K562 (cell line): Measurements from ENCODE around the gene NEURL1. TPM values are rescaled to one million over a fixed set of nuclear protein-coding genes. Genes with fewer than 3 reads are reported as not detected.
A peak's percentile ranks its signal among the peaks of the same experiment; 100 is the strongest.

Experiments
- BMI1 ChIP-seq: fragments of 150-350 bp; IDR thresholded peaks from 2 replicates; pipeline ENCODE4 v1.6.1; 2014; ENCODE audit warnings: low read length
- CHCHD3 ChIP-seq: fragments of 250-450 bp; sonication (Bioruptor Pico); IDR thresholded peaks from 2 replicates; pipeline ENCODE4 v2.1.2; 2022; ENCODE audit warnings: mild to moderate bottlenecking
- ESRRB ChIP-seq: fragments of 250-450 bp; sonication (Bioruptor Pico); IDR thresholded peaks from 2 replicates; pipeline ENCODE4 v1.5.0; 2020; ENCODE audit warnings: mild to moderate bottlenecking, moderate library complexity, borderline replicate concordance
- ILK ChIP-seq: fragments of 450-650 bp; IDR thresholded peaks from 2 replicates; pipeline ENCODE4 v1.6.1; 2016; ENCODE audit warnings: missing genetic modification characterization, low read depth, mild to moderate bottlenecking, missing compliant biosample characterization, moderate library complexity, borderline replicate concordance
- MBD2 ChIP-seq: sonication (generic); IDR thresholded peaks from 2 replicates; pipeline ENCODE4 v1.6.1; 2016; ENCODE audit warnings: low read depth, borderline replicate concordance
- MEF2A ChIP-seq: IDR thresholded peaks from 2 replicates; pipeline ENCODE4 v1.6.1; 2011; ENCODE audit warnings: low read depth, mild to moderate bottlenecking, low read length, moderate library complexity; ENCODE audit not compliant: control insufficient read depth
- NFE2 ChIP-seq: IDR thresholded peaks from 2 replicates; pipeline ENCODE4 v1.6.1; 2014; ENCODE audit warnings: antibody characterized with exemption, low read depth
- NFRKB ChIP-seq: fragments of 450-650 bp; IDR thresholded peaks from 2 replicates; pipeline ENCODE4 v1.6.1; 2016; ENCODE audit warnings: low read depth
- PRMT5 ChIP-seq: sonication (generic); formaldehyde crosslinking; IDR thresholded peaks from 2 replicates; pipeline ENCODE4 v1.5.0; 2020; ENCODE audit warnings: missing genetic modification reagents
- RFX5 ChIP-seq: IDR thresholded peaks from 2 replicates; pipeline ENCODE4 v1.6.1; 2011; ENCODE audit warnings: low read depth, mild to moderate bottlenecking, improper control_type of control experiment, low read length
- SAFB2 ChIP-seq: fragments of 200-400 bp; formaldehyde crosslinking; IDR thresholded peaks from 2 replicates; pipeline ENCODE4 v1.6.1; 2018; ENCODE audit warnings: borderline replicate concordance, low read length, low read depth, moderate library complexity; ENCODE audit not compliant: severe bottlenecking
- SLC30A9 ChIP-seq: fragments of 250-450 bp; sonication (Bioruptor Pico); IDR thresholded peaks from 2 replicates; pipeline ENCODE4 v1.8.0; 2022; ENCODE audit warnings: mild to moderate bottlenecking, moderate library complexity
- SOX6 ChIP-seq: fragments of 450-650 bp; IDR thresholded peaks from 2 replicates; pipeline ENCODE4 v1.6.1; 2014; ENCODE audit warnings: mild to moderate bottlenecking
- TAL1 ChIP-seq: fragments of 450-650 bp; IDR thresholded peaks from 2 replicates; pipeline ENCODE4 v1.6.1; 2016; ENCODE audit warnings: mild to moderate bottlenecking
- ZBTB1 ChIP-seq: sonication (generic); formaldehyde crosslinking; IDR thresholded peaks from 2 replicates; pipeline ENCODE4 v1.8.1; 2023; ENCODE audit warnings: missing genetic modification reagents, low read depth, mild to moderate bottlenecking, borderline replicate concordance
- ZBTB17 ChIP-seq: fragments of 450-650 bp; formaldehyde crosslinking; IDR thresholded peaks from 2 replicates; pipeline ENCODE4 v1.4.0; 2020; ENCODE audit warnings: mild to moderate bottlenecking
- ZFPM2 ChIP-seq: fragments of 250-450 bp; sonication (Bioruptor Pico); IDR thresholded peaks from 2 replicates; pipeline ENCODE4 v1.5.1; 2022; ENCODE audit warnings: mild to moderate bottlenecking
- ZNF197 ChIP-seq: fragments of 200-800 bp; sonication (Bioruptor generic); IDR thresholded peaks from 2 replicates; pipeline ENCODE4 v1.6.1; 2016; ENCODE audit warnings: low read depth, missing genetic modification characterization, missing compliant biosample characterization
- ZNF445 ChIP-seq: fragments of 250-450 bp; sonication (Bioruptor Pico); IDR thresholded peaks from 2 replicates; pipeline ENCODE4 v1.4.0; 2020; ENCODE audit warnings: low read depth, mild to moderate bottlenecking, moderate library complexity
- ZNF57 ChIP-seq: fragments of 450-650 bp; formaldehyde crosslinking; IDR thresholded peaks from 2 replicates; pipeline ENCODE4 v1.4.0; 2020; ENCODE audit warnings: mild to moderate bottlenecking, moderate library complexity
- ZNF668 ChIP-seq: fragments of 250-450 bp; sonication (Bioruptor Pico); IDR thresholded peaks from 2 replicates; pipeline ENCODE4 v1.8.0; 2022; ENCODE audit warnings: mild to moderate bottlenecking, inconsistent platforms
- polyA plus RNA-seq, 8 experiments: library from polyadenylated mRNA; depleted of rRNA in 4 of 8; stranded (reverse) in 5 of 8; unstranded in 3 of 8; fragments of >200 nt; fragmentation: Nextera tagmentation in 2 of 8; fragmentation: Illumina TruSeq in 1 of 8; extraction: Ambion mirVana in 2 of 8; extraction: Trizol in 1 of 8; gene quantifications; 2 replicates each; pipeline versions ENCODE4 v1.2.1 to v1.2.3, GENCODE V29; 2011 to 2014; ENCODE audit warnings: inconsistent platforms in 1 of 8, missing spikeins in 1 of 8
- total RNA-seq, 7 experiments: library from RNA; depleted of rRNA in 6 of 7; stranded (reverse); fragments of >200 nt in 6 of 7; fragmentation: Illumina TruSeq in 2 of 7; extraction: Trizol in 2 of 7; gene quantifications; 2 replicates each; pipeline versions ENCODE4 v1.2.1 to v1.2.3, GENCODE V29; 2011 to 2021; ENCODE audit warnings: low replicate concordance in 1 of 7
- TF ChIP-seq, protein P1 (sequence below): IDR thresholded peaks from 2 replicates; pipeline ENCODE4 v1.6.1; 2011; ENCODE audit warnings: borderline replicate concordance, low read depth, mild to moderate bottlenecking, moderate library complexity, low read length; ENCODE audit not compliant: insufficient read depth, poor library complexity, severe bottlenecking
- TF ChIP-seq, protein P2 (sequence below): fragments of 450-650 bp; IDR thresholded peaks from 2 replicates; pipeline ENCODE4 v1.6.1; 2016; ENCODE audit warnings: mild to moderate bottlenecking
- TF ChIP-seq, protein P3 (sequence below): fragments of 450-650 bp; conservative IDR thresholded peaks from 2 replicates; pipeline ENCODE4 v1.6.1; 2016; ENCODE audit warnings: missing genetic modification characterization, low read depth, mild to moderate bottlenecking, control low read depth, missing compliant biosample characterization

The NEURL1 gene
- total and polyA plus RNA-seq, 9 of the 15 experiments (the other 6 are each of a cell fraction or from before 2014, with no cell fraction given), result 0.01 to 0.45 (median 0.16) TPM; not detected in 5

DNA sequence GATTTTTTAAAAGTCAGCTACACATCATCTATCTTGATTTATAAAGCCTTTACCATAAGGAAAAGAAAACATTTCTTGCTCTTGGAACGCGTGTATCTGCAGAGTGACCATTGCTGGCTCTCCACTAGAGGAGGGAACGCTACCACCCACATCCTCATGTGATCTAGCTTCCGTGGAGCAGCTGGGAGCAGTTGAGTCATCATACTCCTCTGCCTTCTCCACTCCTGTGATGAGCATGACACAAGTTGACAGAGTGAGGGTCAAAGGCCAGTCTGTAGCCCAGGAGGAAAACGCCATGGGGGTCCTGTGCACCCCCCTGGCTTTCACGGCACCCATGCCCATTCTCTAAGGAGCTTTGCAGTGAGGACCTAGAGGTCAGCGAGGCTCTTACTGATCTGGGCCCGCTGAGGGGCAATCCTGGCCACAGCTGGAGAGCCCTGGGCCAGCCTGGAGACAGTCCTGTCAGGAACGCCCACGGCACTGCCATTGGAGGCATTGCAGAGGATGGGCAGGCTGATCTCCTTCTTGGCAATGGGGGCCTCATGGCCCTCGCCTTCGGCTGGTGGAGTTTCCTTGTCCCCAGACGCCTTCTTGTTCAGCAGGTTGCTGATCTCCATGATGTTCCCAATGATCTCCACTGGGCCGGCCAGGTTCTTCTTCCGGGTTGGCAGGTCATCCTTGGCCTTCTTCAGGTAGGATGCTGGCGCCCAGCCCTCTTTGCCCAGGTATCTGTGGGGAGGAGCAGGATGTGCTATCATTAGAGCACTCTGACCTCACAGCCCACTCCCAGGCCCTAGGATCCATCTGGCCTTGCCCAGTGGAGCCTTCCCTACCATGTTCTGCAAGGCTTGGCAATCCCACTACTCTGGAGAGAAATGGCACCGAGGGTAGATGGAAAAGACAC lies 119.2 kb downstream of the NEURL1 start (continued):
- TF ChIP-seq ZNF57 (no peak), CHCHD3 (no peak), SOX6 (no peak), SLC30A9 (CRISPR knock-in tag) (no peak), SAFB2 (no peak), NFRKB (no peak), NFE2 (peak; percentile 17; the same call in 1 of the 2 replicates), ZNF197 (CRISPR knock-in tag) (no peak), ZBTB17 (CRISPR knock-in tag) (no peak), TAL1 (no peak), BMI1 (no peak), ILK (tag) (no peak), ZNF668 (no peak), ZBTB1 (no peak), PRMT5 (CRISPR knock-in tag) (no peak), ESRRB (CRISPR knock-in tag) (no peak), ZNF445 (CRISPR knock-in tag) (no peak), ZFPM2 (CRISPR knock-in tag) (no peak), RFX5 (no peak), MBD2 (no peak), MEF2A (no peak)
- TF ChIP-seq, protein P1, sequence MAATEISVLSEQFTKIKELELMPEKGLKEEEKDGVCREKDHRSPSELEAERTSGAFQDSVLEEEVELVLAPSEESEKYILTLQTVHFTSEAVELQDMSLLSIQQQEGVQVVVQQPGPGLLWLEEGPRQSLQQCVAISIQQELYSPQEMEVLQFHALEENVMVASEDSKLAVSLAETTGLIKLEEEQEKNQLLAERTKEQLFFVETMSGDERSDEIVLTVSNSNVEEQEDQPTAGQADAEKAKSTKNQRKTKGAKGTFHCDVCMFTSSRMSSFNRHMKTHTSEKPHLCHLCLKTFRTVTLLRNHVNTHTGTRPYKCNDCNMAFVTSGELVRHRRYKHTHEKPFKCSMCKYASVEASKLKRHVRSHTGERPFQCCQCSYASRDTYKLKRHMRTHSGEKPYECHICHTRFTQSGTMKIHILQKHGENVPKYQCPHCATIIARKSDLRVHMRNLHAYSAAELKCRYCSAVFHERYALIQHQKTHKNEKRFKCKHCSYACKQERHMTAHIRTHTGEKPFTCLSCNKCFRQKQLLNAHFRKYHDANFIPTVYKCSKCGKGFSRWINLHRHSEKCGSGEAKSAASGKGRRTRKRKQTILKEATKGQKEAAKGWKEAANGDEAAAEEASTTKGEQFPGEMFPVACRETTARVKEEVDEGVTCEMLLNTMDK, result no peak
- TF ChIP-seq, protein P2, sequence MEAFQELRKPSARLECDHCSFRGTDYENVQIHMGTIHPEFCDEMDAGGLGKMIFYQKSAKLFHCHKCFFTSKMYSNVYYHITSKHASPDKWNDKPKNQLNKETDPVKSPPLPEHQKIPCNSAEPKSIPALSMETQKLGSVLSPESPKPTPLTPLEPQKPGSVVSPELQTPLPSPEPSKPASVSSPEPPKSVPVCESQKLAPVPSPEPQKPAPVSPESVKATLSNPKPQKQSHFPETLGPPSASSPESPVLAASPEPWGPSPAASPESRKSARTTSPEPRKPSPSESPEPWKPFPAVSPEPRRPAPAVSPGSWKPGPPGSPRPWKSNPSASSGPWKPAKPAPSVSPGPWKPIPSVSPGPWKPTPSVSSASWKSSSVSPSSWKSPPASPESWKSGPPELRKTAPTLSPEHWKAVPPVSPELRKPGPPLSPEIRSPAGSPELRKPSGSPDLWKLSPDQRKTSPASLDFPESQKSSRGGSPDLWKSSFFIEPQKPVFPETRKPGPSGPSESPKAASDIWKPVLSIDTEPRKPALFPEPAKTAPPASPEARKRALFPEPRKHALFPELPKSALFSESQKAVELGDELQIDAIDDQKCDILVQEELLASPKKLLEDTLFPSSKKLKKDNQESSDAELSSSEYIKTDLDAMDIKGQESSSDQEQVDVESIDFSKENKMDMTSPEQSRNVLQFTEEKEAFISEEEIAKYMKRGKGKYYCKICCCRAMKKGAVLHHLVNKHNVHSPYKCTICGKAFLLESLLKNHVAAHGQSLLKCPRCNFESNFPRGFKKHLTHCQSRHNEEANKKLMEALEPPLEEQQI, result no peak
- TF ChIP-seq, protein P3, sequence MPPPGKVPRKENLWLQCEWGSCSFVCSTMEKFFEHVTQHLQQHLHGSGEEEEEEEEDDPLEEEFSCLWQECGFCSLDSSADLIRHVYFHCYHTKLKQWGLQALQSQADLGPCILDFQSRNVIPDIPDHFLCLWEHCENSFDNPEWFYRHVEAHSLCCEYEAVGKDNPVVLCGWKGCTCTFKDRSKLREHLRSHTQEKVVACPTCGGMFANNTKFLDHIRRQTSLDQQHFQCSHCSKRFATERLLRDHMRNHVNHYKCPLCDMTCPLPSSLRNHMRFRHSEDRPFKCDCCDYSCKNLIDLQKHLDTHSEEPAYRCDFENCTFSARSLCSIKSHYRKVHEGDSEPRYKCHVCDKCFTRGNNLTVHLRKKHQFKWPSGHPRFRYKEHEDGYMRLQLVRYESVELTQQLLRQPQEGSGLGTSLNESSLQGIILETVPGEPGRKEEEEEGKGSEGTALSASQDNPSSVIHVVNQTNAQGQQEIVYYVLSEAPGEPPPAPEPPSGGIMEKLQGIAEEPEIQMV, result no peak
